Effector CD4-positive, alpha-beta T cell (primary cell): Measurements from ENCODE around the gene GRAPL. TPM values are rescaled to one million over a fixed set of nuclear protein-coding genes. Genes with fewer than 3 reads are reported as not detected.
"Not testable (repeated sequence)": the region's sequence is repeated elsewhere in the genome, so short reads cannot be mapped to it uniquely, and the experiment has no call there.

Experiments used
- DNase-seq: peaks from one replicate; pipeline ENCODE4 v3.0.0-alpha.2; 2020
- total RNA-seq: gene quantifications from one replicate; lab custom pipeline; 2026; lab: John Stamatoyannopoulos, UW

The GRAPL gene
- total RNA-seq = not detected

- not testable (repeated sequence) for DNase-seq
Measured at GRCh38 chr17:19127148-19127980, at the start of gene GRAPL. TSS of gene GRAPL (plus strand) at chr17:19127589. CDS start at chr17:19127620, 31 bp downstream.

GRCh38 chr17:19088804-19089685, 38.3 kb upstream of the GRAPL start:
- not testable (repeated sequence) for DNase-seq

GRCh38 chr17:19090058-19090772, 37.2 kb upstream of the GRAPL start:
- not testable (repeated sequence) for DNase-seq

GRCh38 chr17:19092737-19093683, 34.4 kb upstream of the GRAPL start:
- not testable (repeated sequence) for DNase-seq

- DNase-seq = not testable (repeated sequence)
Measured at GRCh38 chr17:19093684-19094438, 33.5 kb upstream of the GRAPL start.

- DNase-seq = not testable (repeated sequence)
Measured at GRCh38 chr17:19108517-19108916, 18.9 kb upstream of the GRAPL start.

GRCh38 chr17:19110189-19111097, 16.9 kb upstream of the GRAPL start:
- not testable (repeated sequence) for DNase-seq

GRCh38 chr17:19111111-19111711, 16.2 kb upstream of the GRAPL start:
- peak; percentile 40 for DNase-seq

GRCh38 chr17:19111801-19112458, 15.5 kb upstream of the GRAPL start:
- DNase-seq = peak; percentile 7

- DNase-seq = not testable (repeated sequence)
Measured at GRCh38 chr17:19112459-19112826, 14.9 kb upstream of the GRAPL start.

- DNase-seq = not testable (repeated sequence)
Measured at GRCh38 chr17:19118695-19119094, 8.7 kb upstream of the GRAPL start.

GRCh38 chr17:19125289-19125688, 2.1 kb upstream of the GRAPL start:
- not testable (repeated sequence) for DNase-seq

- not testable (repeated sequence) for DNase-seq
Measured at GRCh38 chr17:19129500-19129899, 2.1 kb downstream of the GRAPL start.

- DNase-seq = not testable (repeated sequence)
Measured at GRCh38 chr17:19131108-19131507, 3.7 kb downstream of the GRAPL start.

GRCh38 chr17:19131772-19132171, 4.4 kb downstream of the GRAPL start:
- DNase-seq = not testable (repeated sequence)

GRCh38 chr17:19133793-19134192, 6.4 kb downstream of the GRAPL start:
- not testable (repeated sequence) for DNase-seq

GRCh38 chr17:19135391-19135790, 8.0 kb downstream of the GRAPL start:
- not testable (repeated sequence) for DNase-seq

GRCh38 chr17:19136138-19136537, 8.7 kb downstream of the GRAPL start:
- DNase-seq = not testable (repeated sequence)

- DNase-seq = not testable (repeated sequence)
Measured at GRCh38 chr17:19136605-19137004, 9.2 kb downstream of the GRAPL start.
